Activated T-helper 1 cell treated with Interleukin-2 at 50 U/mL for 16 hours (primary cell): ENCODE data around the gene TAAR2.
"Not testable (repeated sequence)": the region's sequence is repeated elsewhere in the genome, so short reads cannot be mapped to it uniquely, and the experiment has no call there.

ENCODE experiments used
- DNase-seq: peaks from one replicate; pipeline ENCODE4 v3.0.0-alpha.2; 2020; ENCODE audit warnings: low read depth

Gene TAAR2, protein sequence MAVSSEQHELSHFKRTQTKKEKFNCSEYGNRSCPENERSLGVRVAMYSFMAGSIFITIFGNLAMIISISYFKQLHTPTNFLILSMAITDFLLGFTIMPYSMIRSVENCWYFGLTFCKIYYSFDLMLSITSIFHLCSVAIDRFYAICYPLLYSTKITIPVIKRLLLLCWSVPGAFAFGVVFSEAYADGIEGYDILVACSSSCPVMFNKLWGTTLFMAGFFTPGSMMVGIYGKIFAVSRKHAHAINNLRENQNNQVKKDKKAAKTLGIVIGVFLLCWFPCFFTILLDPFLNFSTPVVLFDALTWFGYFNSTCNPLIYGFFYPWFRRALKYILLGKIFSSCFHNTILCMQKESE

DNA sequence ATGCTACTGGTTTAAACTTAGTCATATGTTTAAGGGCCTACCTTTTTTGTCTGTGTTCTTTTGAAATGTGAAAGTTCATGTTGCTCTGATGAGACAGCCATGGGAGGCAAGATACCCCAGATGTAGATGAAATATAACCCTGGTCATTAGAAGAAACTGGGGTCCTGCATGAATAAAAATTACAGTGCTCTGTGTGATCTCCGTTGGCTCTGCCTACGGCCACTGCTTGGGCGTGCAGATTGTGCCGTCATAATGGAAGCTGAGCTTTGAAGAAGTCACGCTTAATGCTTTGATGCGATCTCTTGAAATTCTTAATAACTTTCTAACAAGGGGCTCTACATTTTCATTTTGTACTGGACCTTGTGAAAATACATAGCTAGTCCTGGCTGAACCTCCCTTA, at the start of gene TAAR2:
Gene TAAR2, minus strand, starts transcription at position 101 of the 400 bp plus-strand sequence. Its CDS starts 0 bp downstream, at position 101.
- no peak for DNase-seq

DNA sequence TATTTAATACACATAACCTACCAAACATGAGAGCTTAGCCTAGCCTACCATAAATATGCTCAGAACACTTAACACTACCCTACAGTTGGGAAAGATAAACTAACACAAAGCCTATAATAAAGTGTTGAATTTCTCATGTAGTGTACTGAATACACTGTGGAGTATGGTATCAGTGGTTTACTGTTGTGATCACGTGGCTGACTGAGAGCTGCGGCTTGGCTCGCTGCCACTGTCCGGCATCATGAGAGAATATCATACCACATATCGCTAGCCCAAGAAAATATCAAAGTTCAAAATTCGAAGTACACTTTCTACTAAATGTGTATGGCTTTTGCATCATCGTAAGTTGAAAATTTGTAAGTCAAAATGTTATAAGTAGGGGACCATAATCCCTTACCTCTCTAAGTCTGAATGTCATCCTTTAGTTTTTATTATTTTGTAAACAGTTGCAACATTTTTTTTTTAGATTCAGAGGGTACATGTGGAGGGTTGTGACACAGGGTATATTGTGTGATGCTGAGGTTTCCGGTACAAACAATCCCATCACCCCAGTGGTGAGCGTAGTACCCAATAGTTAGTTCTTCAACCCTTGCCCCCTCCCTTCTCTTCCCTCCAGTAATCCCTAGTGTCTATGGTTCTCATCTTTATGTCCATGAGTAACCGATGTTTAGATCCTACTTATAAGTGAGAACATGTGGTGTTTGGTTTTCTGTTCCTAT, 49.5 kb upstream of the TAAR2 start:
- DNase-seq = no peak

DNA sequence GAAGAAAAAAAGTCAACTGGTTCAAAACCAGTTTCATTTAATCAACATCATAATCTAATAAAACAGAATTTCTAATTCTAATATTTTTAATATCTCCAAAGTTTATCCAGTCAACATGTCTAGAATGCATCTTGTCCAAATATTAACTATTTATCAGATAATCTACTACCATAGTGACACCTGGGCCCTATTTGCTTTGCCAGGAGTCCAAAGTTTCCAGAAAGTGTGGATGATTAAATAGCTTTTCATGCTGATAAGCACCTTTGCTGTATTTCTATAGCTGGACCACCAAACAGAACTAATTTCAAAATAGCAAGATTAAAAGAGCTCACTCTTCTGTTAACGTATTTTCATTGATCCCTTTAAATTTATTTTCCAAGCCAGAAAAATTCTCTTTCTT, 47.2 kb upstream of the TAAR2 start:
- DNase-seq = no peak

DNA sequence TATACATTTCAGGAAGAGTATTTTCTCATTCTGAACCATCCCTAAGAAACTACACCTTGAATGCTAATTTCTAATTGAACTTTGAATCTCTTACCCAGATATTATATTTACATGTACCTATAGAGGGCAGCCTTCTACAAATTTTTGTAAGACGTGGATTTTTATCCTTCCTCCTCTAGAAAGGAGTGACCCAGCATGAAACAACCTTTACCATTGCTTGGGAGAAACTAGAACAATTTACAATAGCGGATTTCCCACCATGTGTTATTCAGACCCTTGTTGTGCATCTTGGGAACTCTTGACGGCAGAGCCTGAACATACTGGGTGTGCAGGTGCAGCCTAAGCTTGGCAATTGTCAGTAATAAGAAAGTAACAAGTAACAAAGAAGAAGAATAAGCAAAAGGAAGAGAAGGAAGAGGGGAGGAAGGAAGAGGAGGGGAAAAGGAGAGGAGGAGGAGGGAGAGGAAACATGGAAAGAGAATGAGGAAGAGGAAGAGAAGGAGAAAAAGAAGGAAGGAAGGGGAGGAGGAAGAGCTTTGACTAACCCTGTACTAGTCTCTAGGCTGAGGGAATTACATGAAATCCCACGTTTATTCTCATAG, 45.7 kb upstream of the TAAR2 start:
- no peak for DNase-seq

DNA sequence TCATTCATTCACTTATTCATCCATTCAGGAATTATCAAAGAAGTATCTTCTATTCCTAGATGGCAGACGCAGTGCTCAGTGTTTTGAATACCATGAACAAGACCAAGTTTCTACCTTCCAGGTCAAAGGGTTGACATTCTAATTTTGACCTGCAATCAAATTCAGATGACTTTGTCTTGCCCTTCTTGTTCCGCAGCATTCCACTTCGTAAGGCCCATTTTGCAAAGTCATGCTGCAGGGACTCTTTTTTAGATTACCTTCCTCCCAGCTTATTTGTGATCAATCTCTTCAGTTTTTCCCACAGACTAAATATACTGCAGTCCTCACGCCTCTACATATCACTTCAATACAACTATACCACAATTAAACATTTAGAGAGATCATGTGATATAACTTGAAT, 42.0 kb upstream of the TAAR2 start:
- DNase-seq = no peak

DNA sequence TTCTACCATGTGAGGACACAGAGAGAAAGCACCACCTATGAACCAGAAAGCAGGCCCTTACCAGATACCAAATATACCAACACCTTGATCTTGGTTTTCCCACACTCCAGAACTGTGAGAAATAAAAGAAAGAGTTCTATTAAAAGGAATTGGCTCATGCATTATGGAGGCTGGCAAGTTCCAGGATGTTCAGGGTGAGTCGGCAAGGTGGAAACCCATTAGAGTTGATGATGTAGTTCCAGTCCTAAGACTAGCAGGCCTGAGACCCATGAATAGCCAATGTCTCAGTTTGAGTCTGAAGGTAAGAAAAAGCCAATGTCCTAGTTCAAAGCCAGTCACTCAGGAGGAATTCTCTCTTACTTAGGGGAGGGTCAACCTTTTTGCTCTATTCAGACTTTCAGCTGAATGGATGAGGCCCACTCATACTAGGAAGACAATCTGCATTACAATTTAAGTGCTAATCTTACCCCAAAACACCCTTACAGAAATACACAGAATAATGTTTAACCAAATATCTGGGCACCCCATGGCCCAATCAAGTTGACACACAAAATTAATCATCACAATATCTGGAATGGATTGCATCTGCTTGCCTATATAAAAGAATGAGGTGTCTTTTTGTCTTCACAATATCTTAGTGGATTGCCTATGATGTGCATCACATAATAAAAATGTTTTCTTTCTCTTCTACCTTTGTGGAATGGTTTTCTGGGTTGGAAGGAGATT, 40.4 kb upstream of the TAAR2 start:
- DNase-seq = no peak

DNA sequence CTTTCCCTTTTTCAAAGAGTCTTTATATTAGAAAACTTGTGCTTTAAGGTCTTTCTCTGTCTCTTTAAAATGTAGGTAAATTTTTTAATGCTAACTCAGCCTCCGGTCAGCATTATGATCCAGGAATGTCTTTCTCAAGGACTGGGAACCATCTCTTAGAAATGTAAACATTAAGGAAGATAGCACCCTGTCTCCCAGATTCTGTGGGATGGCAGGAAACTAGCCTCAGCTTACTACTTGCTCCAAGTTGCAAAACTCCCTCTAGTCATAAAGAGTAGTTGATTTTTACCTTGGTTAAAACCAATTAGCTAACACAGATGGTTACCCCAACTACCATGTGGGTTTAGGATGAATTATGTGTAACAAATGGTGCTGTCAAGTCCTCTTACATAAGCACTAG, 39.6 kb upstream of the TAAR2 start:
- DNase-seq = no peak

DNA sequence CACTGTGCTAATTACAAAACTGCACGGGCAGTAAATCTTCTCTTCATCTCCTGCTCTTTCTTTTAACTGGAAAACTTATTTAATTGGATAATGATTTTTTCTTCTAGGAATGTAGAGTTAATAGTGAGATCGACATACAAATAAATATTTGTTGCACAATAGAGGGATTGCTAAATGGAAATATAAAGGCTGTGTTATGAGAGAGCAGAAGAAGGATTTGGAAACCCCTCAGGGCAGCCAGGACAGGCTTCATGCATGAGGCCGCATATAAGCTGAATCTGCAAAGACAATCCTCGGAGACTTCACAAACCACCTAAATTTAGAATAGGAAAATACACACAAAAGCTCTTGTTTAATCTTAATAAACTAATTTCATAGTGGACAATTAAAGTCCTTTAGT, 37.8 kb upstream of the TAAR2 start:
- DNase-seq = no peak

DNA sequence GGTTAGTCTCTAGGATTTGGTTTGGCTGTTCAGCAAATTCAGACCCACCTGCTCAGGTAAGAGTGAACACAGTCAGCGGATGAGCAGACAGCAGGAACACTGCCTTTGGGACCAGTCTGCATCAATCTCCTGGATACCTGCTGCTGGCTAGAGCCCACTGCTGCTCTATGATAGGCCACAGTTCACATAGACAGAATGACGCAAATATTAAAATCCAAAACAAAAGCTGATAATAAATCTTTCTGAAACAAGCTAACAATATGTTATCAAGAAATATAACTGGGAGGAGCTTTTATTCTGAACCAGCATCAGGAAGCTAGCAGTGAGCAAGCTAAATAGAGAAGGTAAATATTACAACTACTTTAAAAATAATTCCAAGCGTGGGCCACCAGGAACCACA, 35.0 kb upstream of the TAAR2 start, which contains the start of gene TAAR1:
Gene TAAR1, minus strand, starts transcription at position 101 of the 400 bp plus-strand sequence. CDS start 13,179 bp downstream, outside the sequence.
- DNase-seq = no peak

DNA sequence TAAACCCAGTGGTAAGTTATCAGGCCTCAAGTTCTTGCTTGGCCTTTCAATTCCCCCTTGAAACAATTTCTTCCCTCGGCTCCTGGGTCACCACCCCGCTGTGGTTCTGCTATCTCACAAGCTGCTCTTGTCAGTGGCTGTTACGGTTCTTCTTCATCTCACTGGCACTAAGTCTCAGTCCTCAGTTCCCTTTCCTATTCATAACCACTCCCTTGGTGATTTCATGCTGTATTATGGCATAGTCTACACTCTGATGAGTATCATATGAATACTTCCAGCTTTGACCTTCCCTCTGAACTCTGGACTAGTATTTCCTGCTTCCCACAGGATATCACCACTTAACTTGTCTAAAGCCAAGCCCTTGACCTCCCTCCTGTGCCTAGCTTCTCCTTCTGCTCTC, 27.0 kb upstream of the TAAR2 start:
- no peak for DNase-seq

DNA sequence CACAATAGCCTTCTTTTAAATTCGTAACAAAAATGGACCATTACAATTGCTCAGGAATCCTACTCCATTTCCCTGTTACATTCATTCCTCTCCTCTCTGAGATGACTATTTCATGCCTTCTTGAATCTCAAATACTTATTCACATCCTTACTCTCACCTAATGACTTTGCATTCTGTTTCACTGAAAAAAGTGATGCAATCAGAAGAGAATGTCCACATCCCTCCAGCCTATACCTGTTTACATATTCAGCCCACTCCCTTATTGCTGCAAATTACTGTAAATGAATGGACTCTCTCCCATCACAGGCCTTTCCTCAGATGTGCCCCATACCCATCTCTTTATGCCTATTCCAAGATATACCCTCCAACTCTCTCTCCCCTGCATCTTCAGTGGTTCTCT, 26.4 kb upstream of the TAAR2 start:
- DNase-seq = no peak

DNA sequence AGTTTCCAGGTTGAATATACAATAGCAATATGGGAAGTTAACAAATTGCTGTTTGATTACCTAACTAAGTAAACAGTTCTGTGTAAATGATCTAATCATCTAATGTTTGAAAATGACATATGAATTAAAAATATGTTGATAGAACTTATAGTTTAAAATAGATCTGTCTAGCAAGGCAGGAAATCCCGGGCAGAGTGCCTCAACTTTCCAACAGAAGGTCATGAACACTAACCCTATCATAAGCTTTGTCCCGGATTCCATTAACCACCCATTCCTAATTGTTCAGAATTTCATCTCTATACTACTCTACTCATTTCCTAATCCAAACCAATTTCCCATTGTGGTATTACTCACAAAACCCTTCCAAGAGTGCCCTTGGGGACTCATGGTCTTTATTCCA, 24.8 kb upstream of the TAAR2 start:
- DNase-seq = no peak

DNA sequence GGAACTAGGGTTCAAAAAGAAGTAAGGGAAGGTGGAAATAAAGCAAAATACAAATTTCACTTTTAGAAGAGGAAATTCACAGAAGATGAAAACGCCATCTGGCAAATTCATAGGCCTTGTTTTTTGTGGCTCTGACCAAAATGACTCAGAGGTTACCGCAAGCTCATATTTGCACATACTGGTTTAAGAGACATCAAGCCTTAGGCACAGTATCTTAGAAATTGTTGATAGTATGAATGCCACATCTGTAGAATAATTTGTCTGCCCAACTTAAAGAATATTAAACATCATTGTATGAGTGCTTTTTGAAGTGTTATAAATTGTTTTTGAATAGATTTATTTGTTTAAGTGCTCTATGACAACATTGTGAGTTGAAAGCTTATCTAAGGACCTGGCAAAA, 24.3 kb upstream of the TAAR2 start:
- no peak for DNase-seq

DNA sequence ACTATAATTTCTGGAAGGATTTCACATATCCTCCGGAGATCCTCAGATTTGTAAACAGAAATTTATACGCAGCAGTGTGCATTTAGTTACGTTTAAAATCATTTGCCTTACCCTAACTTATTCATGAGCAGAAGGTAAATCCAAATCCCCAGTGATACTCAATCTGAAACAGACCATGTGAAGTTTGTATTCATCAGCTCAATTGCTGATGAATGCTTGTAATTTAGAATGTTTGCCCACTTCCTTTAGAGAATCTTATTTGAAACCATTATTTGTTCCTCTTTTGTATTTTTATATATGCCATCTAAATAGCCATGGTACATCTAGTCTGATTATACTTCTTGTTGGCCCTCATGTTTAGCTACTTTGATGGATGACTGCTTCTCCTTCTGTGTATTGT, 19.5 kb upstream of the TAAR2 start:
- no peak for DNase-seq

DNA sequence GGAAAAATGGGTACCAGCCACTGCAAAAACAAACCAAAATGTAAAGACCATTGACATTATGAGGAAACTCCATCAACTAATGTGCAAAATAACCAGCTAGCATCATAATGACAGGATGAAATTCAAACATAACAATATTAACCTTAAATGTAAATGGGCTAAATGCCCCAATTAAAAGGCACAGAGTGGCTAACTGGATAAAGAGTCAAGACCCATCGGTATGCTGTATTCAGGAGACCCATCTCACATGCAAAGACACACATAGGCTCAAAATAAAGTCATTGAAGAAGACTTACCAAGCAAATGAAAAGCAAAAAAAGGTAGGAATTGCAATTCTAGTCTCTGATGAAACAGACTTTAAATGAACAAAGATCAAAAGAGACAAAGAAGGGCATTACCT, 13.1 kb upstream of the TAAR2 start:
- DNase-seq = not testable (repeated sequence)

DNA sequence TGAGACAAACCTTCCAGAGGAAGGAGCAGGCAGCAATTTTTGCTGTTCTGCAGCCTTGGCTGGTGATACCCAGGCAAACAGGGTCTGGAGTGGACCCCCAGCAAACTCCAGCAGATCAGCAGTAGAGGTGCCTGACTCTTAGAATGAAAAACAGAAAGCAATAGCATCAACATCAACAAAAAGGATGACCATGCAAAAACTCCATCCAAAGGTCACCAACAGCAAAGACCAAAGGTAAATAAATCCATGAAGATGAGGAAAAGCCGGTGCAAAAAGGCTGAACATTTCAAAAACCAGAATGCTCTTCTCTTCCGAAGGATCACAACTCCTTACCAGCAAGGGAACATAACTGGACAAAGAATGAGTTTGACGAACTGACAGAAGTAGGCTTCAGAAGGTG, 11.8 kb upstream of the TAAR2 start:
- not testable (repeated sequence) for DNase-seq

DNA sequence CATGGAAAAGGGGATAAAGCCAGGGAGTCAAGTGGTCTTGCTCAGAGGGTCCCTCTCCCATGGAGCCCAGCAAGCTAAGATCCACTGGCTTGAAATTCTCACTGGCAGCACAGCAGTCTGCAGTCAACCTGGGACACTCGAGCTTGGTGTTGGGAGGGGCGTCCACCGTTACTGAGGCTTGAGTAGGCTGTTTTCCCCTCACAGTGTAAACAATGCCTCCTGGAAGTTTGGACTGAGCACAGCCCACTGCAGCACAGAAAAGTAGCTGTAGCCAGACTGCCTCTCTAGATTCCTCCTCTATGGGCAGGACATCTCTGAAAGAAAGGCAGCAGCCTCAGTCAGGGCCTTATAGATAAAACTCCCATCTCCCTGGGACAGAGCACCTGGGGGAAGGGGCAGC, 11.2 kb upstream of the TAAR2 start:
- DNase-seq = not testable (repeated sequence)

DNA sequence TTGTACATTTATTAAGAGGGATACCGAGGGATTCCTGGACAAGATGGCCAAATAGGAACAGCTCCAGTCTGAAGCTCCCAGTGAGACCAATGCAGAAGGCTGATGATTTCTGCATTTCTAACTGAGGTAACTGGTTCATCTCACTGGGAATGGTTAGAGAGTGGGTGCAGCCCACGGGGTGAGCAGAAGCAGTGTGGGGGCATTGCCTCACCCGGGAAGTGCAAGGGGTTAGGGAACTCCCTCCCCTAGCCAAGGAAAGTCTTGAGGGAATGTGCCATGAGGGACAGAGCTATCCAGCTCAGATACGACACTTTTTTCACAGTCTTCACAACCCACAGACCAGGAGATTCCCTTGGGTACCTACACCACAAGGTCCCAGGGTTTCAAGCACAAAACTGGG, 10.7 kb upstream of the TAAR2 start:
- DNase-seq = no peak

DNA sequence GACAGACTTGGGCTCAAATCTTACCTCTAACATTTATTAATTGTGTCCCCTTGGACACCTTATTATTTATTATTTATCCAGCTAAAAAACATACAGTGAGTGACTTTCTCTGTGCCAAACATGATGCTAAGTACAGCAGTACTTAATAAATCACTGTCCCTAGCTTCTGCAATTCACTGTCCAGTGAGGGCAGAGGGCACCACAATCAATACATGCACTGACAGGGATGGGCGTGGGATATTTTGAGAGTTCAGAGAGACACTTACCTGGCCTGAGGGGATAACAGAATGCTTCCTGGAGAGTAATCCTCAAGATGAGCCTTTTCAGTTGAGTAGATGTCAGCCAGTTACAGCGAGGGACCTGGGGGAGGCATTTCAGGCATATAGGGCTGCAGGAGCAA, 9.3 kb upstream of the TAAR2 start:
- no peak for DNase-seq

DNA sequence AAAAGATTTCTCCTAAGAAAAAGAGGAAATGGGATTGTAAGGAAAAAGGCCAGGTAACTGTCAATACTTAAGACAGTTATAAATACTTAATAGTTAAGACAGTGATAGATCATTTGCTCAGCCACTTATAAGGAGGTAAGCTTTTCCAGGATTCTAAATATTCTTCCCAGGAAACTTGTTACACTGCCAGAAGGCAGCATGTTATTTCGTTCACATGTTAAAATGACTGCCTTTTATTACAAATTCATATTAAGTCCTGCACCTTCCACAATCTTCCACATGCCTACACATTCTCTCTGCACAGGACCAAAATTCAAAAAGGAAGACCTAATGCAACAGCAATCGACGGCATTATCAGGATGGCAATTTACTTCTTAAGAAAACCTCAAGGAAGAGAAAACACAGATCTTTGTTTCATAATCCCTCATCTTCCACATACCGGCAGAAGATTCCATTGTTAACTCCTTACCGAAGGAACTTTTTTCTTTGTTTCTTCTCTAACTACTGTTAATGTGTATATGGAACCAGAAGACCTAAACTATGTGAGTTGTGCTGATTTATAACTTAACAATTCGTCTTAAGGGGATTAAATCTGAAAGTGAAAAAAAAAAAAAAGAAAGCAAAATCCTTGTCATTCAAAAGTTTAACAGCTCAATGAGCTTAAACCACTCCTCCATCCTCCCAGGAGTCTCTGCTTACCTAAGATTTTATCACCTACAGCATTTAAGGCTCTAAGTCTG, 799 bp downstream of the TAAR2 start:
- no peak for DNase-seq

DNA sequence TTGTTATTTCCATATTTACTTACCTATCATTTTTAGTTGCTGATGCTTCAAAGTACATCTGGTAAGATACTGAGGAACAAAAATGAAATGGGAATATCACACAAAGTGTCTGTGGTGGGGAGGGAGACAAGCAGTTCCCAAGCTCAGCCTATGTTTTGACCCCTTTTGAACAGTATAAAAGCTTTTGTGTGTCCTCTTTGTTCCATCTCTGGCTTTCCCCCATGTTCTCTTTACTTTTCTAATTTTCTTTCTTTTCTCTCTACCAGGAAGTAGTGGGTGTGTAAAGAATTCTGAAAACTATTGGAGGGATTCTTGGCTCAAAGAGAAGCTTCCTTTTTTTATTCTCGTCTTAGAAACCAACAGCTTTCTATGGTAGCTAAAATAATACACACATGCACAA, 7.4 kb downstream of the TAAR2 start:
- no peak for DNase-seq

DNA sequence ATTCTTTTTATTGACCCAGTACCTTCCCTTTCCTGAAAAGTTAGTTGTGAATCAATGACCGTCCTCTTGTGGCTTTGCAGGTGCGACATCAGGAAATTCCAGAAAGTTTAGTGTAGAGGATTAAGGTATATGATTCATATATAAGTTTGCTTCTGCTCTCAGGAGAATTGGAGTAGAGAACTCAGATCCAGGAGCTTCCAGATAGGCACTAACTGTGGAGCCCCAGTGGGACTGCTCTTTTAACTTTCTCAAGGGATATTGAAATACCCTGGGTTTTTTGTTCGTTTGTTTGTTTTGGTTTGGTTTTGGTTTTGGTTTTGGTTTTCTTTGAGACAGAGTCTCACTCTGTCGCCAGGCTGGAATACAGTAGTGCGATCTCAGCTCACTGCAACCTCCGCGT, 9.5 kb downstream of the TAAR2 start:
- no peak for DNase-seq
